IMR-90 (cell line): ENCODE results near the gene NXF2B. TPM values are rescaled to one million over a fixed set of nuclear protein-coding genes. Genes with fewer than 3 reads are reported as not detected.

Experiments
- ATAC-seq: fragments of 200-7000 bp; cut with Tn5 transposase; 2 replicates; pipeline ENCODE4 v1.9.1; 2020; ENCODE audit warnings: low read depth, mild to moderate bottlenecking, moderate library complexity
- BruUV-seq: library from RNA; stranded (reverse); fragments of 400-500 nt; replicated peaks from 2 replicates; lab custom pipeline; 2021; lab: Mats Ljungman, UMichigan
- CTCF ChIA-PET: fragments of 300-600 bp; formaldehyde crosslinking; extraction: SDS; loops from one replicate; lab custom pipeline; 2021; ENCODE audit warnings: antibody characterized with exemption; lab: Yijun Ruan, JAX
- POLR2A ChIA-PET: fragments of 300-600 bp; sonication (Branson Sonifier 250); formaldehyde crosslinking; loops from one replicate; lab custom pipeline; 2022; ENCODE audit warnings: antibody characterized with exemption; ENCODE audit not compliant: unreplicated experiment; lab: Charles Lee
- DNase-seq: peaks from one replicate; pipeline ENCODE4 v3.0.0; 2013
- H2AFZ ChIP-seq: replicated peaks from 2 replicates; pipeline ENCODE3; 2013; ENCODE audit warnings: low read length, mild to moderate bottlenecking; ENCODE audit not compliant: poor library complexity
- H2AK5ac ChIP-seq: 2 replicates; pipeline ENCODE4 v1.6.1; 2013; ENCODE audit warnings: low read depth, low read length, inconsistent platforms
- H2AK9ac ChIP-seq: replicated peaks from 2 replicates; pipeline ENCODE3; 2013; ENCODE audit warnings: mild to moderate bottlenecking, low read depth, low read length, moderate library complexity; ENCODE audit not compliant: poor library complexity
- H2BK120ac ChIP-seq: 2 replicates; pipeline ENCODE4 v1.6.1; 2013; ENCODE audit warnings: low read depth, low read length, inconsistent platforms
- H2BK15ac ChIP-seq: 3 replicates; pipeline ENCODE4 v1.6.1; 2013; ENCODE audit warnings: low read depth, low read length, inconsistent platforms
- H2BK20ac ChIP-seq: 2 replicates; pipeline ENCODE4 v1.6.1; 2013; ENCODE audit warnings: low read depth, mild to moderate bottlenecking, inconsistent platforms, low read length, moderate library complexity
- H2BK5ac ChIP-seq: 2 replicates; pipeline ENCODE4 v1.6.1; 2013; ENCODE audit warnings: mild to moderate bottlenecking, low read depth, low read length, inconsistent platforms; ENCODE audit not compliant: poor library complexity, severe bottlenecking
- H3K14ac ChIP-seq: replicated peaks from 2 replicates; pipeline ENCODE4 v1.6.1; 2013; ENCODE audit warnings: low read depth, low read length, inconsistent platforms
- H3K18ac ChIP-seq: 2 replicates; pipeline ENCODE4 v1.6.1; 2013; ENCODE audit warnings: low read depth, low read length, control low read depth
- H3K23ac ChIP-seq: 2 replicates; pipeline ENCODE4 v1.6.1; 2013; ENCODE audit warnings: low read depth, low read length, inconsistent platforms
- H3K27ac ChIP-seq: 2 replicates; pipeline ENCODE4 v1.5.1; 2013; ENCODE audit warnings: mild to moderate bottlenecking, control low read depth, low read length; ENCODE audit not compliant: insufficient read depth
- H3K27me3 ChIP-seq: 2 replicates; pipeline ENCODE4 v1.6.1; 2013; ENCODE audit warnings: low read length; ENCODE audit not compliant: control insufficient read depth, insufficient read depth
- H3K36me3 ChIP-seq: 2 replicates; pipeline ENCODE4 v1.6.1; 2013; ENCODE audit warnings: low read length, mixed read lengths; ENCODE audit not compliant: control insufficient read depth, insufficient read depth
- H3K4ac ChIP-seq: 2 replicates; pipeline ENCODE4 v1.6.1; 2013; ENCODE audit warnings: low read depth, low read length, inconsistent platforms
- H3K4me1 ChIP-seq: 2 replicates; pipeline ENCODE4 v1.6.1; 2013; ENCODE audit warnings: low read length, mixed read lengths; ENCODE audit not compliant: control insufficient read depth, insufficient read depth
- H3K4me2 ChIP-seq: 2 replicates; pipeline ENCODE4 v1.6.1; 2013; ENCODE audit warnings: low read depth, mild to moderate bottlenecking, control low read depth, low read length, moderate library complexity
- H3K4me3 ChIP-seq: 2 replicates; pipeline ENCODE4 v1.5.1; 2013; ENCODE audit warnings: low read depth, mild to moderate bottlenecking, control low read depth, low read length, moderate library complexity; ENCODE audit not compliant: insufficient read depth
- H3K56ac ChIP-seq: 2 replicates; pipeline ENCODE4 v1.6.1; 2013; ENCODE audit warnings: low read length, inconsistent platforms; ENCODE audit not compliant: insufficient read depth; ENCODE audit errors: extremely low read depth
- H3K79me1 ChIP-seq, 2 experiments: 2 replicates each; pipeline ENCODE4 v1.6.1; 2013; ENCODE audit warnings: low read length in 2 of 2, inconsistent platforms in 1 of 2, low read depth in 1 of 2
- H3K9ac ChIP-seq: 2 replicates; pipeline ENCODE4 v1.6.1; 2013; ENCODE audit warnings: low read depth, low read length, control low read depth
- H3K9me1 ChIP-seq: 2 replicates; pipeline ENCODE4 v1.6.1; 2013; ENCODE audit warnings: low read length, inconsistent platforms; ENCODE audit not compliant: insufficient read depth
- H3K9me3 ChIP-seq: 2 replicates; pipeline ENCODE4 v1.6.1; 2013; ENCODE audit warnings: low read length; ENCODE audit not compliant: control insufficient read depth, insufficient read depth
- H4K20me1 ChIP-seq: 2 replicates; pipeline ENCODE4 v1.6.1; 2013; ENCODE audit warnings: low read length, inconsistent platforms; ENCODE audit not compliant: insufficient read depth
- H4K5ac ChIP-seq: 2 replicates; pipeline ENCODE4 v1.6.1; 2013; ENCODE audit warnings: mild to moderate bottlenecking, low read depth, low read length, control low read depth
- H4K8ac ChIP-seq, 2 experiments: 2 replicates each; pipeline ENCODE4 v1.6.1; 2013; ENCODE audit warnings: low read depth in 2 of 2, low read length in 2 of 2, control low read depth in 1 of 2, inconsistent platforms in 1 of 2
- H4K91ac ChIP-seq: 2 replicates; pipeline ENCODE4 v1.6.1; 2013; ENCODE audit warnings: low read depth, low read length, inconsistent platforms; ENCODE audit not compliant: insufficient read depth
- BHLHE40 ChIP-seq: fragments of 150-350 bp; IDR thresholded peaks from 2 replicates; pipeline ENCODE4 v1.6.1; 2016; ENCODE audit warnings: mild to moderate bottlenecking, low read depth, low read length
- CEBPB ChIP-seq: IDR thresholded peaks from 2 replicates; pipeline ENCODE4 v1.6.1; 2012; ENCODE audit warnings: low read depth, low read length, improper control_type of control experiment
- CHD1 ChIP-seq: IDR thresholded peaks from 2 replicates; pipeline ENCODE4 v1.6.1; 2012; ENCODE audit warnings: low read depth, low read length, improper control_type of control experiment
- FOS ChIP-seq: fragments of 150-350 bp; IDR thresholded peaks from 2 replicates; pipeline ENCODE4 v1.6.1; 2016; ENCODE audit warnings: low read depth, low read length
- MAZ ChIP-seq: IDR thresholded peaks from 2 replicates; pipeline ENCODE4 v1.6.1; 2012; ENCODE audit warnings: low read depth, mild to moderate bottlenecking, low read length, improper control_type of control experiment, moderate library complexity, borderline replicate concordance
- MXI1 ChIP-seq: IDR thresholded peaks from 2 replicates; pipeline ENCODE4 v1.6.1; 2012; ENCODE audit warnings: low read depth, mild to moderate bottlenecking, low read length, moderate library complexity, borderline replicate concordance
- NFE2L2 ChIP-seq: fragments of 150-350 bp; IDR thresholded peaks from 2 replicates; pipeline ENCODE4 v1.6.1; 2016; ENCODE audit warnings: low read depth, mild to moderate bottlenecking, low read length
- POLR2A ChIP-seq: IDR thresholded peaks from 2 replicates; pipeline ENCODE4 v1.6.1; 2012; ENCODE audit warnings: mild to moderate bottlenecking, low read depth, low read length
- RAD21 ChIP-seq: IDR thresholded peaks from 2 replicates; pipeline ENCODE4 v1.6.1; 2012; ENCODE audit warnings: low read length, improper control_type of control experiment
- RCOR1 ChIP-seq: IDR thresholded peaks from 2 replicates; pipeline ENCODE4 v1.6.1; 2012; ENCODE audit warnings: mild to moderate bottlenecking, low read length, improper control_type of control experiment; ENCODE audit not compliant: insufficient replicate concordance
- RFX5 ChIP-seq: IDR thresholded peaks from 2 replicates; pipeline ENCODE4 v1.8.0; 2012; ENCODE audit warnings: low read depth, mild to moderate bottlenecking, low read length, moderate library complexity
- WGBS, 2 experiments: methylation state at CpG; one replicate each; pipeline versions ENCODE4 v1.1.5 to v1.1.7; 2013; ENCODE audit warnings: missing lambda C conversion rate in 2 of 2; ENCODE audit not compliant: insufficient read length in 1 of 2; ENCODE audit errors: extremely low coverage in 2 of 2; 5-methylcytosine and 5-hydroxymethylcytosine counted together
- dilution Hi-C: fragments of 300-500 bp; cut with HindIII; formaldehyde crosslinking; loops from one replicate; pipeline ENCODE4 v1.14.3; 2018; ENCODE audit warnings: low sequenced_read_pairs; ENCODE audit not compliant: unreplicated experiment
- in situ Hi-C: fragments of 300-500 bp; cut with MboI; formaldehyde crosslinking; loops from 3 replicates; pipeline ENCODE4 v1.14.3; 2019; ENCODE audit warnings: low sequenced_read_pairs, inconsistent platforms, mixed read lengths
- intact Hi-C: fragments of 100-400 bp; cut with micrococcal nuclease; formaldehyde crosslinking; loops from 2 replicates; pipeline ENCODE4 v1.10.0; 2022
- polyA plus RNA-seq, 3 experiments: library from polyadenylated mRNA; depleted of rRNA; stranded (reverse); fragments of >200 nt; gene quantifications; 2 replicates each; pipeline ENCODE4 v1.2.3, GENCODE V29; 2012; ENCODE audit warnings: low replicate concordance in 1 of 3
- total RNA-seq: library from RNA; depleted of rRNA; stranded (reverse); fragments of >200 nt; gene quantifications from 2 replicates; pipeline ENCODE4 v1.2.3, GENCODE V29; 2012
- TF ChIP-seq, protein P1 (sequence below): fragments of 150-350 bp; IDR thresholded peaks from 2 replicates; pipeline ENCODE4 v1.6.1; 2017; ENCODE audit warnings: mild to moderate bottlenecking, antibody characterized with exemption, low read length, low read depth
- TF ChIP-seq, protein P2 (sequence below): conservative IDR thresholded peaks from 2 replicates; pipeline ENCODE4 v1.5.1; 2012; ENCODE audit warnings: mild to moderate bottlenecking, low read depth, low read length, improper control_type of control experiment
- TF ChIP-seq, protein P3 (sequence below): fragments of 150-350 bp; IDR thresholded peaks from 2 replicates; pipeline ENCODE4 v1.6.1; 2016; ENCODE audit warnings: low read depth, mild to moderate bottlenecking, low read length, moderate library complexity, borderline replicate concordance

Gene NXF2B
- total and polyA plus RNA-seq, 2 of the 4 experiments (the other 2 are of a cell fraction): not detected

DNA sequence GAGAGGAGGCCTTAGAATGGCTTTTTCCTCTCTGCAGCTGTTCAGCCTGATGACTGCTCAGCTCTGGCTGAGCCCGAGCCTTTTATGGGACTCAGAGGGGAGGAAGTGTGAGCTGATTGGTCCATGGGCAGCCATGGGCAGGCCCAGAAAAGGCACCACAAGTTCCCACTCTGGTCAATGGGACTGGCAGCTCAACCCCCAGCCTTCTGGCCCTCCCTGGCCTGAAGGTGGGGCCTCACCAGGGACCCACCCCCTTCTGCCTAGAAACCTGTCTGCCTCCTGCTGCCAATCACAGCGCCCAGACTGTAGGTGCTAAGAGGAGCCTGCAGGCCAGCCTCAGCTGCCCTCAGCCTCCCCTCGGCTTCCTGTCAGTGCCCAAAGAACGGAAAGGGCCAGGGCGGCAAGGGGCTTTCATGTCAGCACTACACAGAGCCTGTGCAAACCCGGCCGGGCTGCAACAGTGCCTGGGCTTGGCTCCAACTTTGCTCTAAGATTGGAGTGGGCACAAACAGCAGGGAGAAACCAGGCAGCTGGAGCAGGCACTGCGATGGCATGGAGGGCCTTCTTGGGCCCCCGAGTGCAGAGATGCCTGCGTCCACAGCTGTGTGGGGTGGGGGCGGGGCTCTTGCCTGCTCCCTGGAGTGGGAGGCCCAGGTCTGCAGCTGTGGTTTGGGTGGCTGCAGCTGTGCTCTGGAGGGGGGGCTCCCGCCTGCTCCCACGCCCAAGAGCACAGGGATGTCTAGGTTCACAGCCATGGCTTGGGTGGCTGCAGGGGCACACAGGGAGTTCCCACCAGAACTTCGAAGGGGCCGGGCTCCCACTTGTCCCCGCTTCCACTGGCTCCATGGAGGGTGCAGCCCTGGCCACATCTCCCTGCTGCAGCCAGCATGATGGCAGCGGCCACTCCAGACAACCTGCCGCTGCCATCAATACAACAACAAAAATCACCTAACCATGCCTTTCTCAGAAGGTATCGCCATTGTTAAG lies 100.2 kb downstream of the NXF2B start:
- no peak overlapping the region for H2BK5ac ChIP-seq
- H3K9ac ChIP-seq: no peak overlapping the region
- no peak overlapping the region for H2AFZ ChIP-seq
- H4K8ac ChIP-seq: no peak overlapping the region
- peaks cover 2% of the 10 kb centered on the region; the same call in 1 of the 2 replicates for H3K27me3 ChIP-seq
- ChIA-PET CTCF (no interaction called here), POLR2A (no interaction called here)
- intact Hi-C loops (no loop called here), in situ Hi-C loops (no loop called here), dilution Hi-C loops (no loop called here)
- H3K9me1 ChIP-seq: no peaks in the 10 kb centered on the region
- no TSS peak for BruUV-seq
- H4K5ac ChIP-seq: no peak overlapping the region
- H3K4me1 ChIP-seq: no peaks in the 10 kb centered on the region
- no peak overlapping the region for H3K18ac ChIP-seq
- ATAC-seq (no peak), DNase-seq (no peak)
- H3K9me3 ChIP-seq: no peaks in the 10 kb centered on the region
- H3K14ac ChIP-seq: no peak overlapping the region
- no peak overlapping the region for H3K27ac ChIP-seq
- no peak overlapping the region for H2AK5ac ChIP-seq
- H3K79me1 ChIP-seq: no peaks in the 10 kb centered on the region
- no peak overlapping the region for H2BK120ac ChIP-seq
- 42% methylated on average over 6 of the region's 19 CpGs; no CpG with 5 or more reads in 1 of the 2 experiments for WGBS, 2 experiments
- no peak overlapping the region for H3K4me3 ChIP-seq
- H3K4me2 ChIP-seq: no peak overlapping the region
- no peak overlapping the region for H3K56ac ChIP-seq
- no peak overlapping the region for H2BK15ac ChIP-seq
- no peaks in the 10 kb centered on the region for H3K36me3 ChIP-seq
- H3K4ac ChIP-seq: no peak overlapping the region
- no peak overlapping the region for H2AK9ac ChIP-seq
- H3K23ac ChIP-seq: no peak overlapping the region
- H4K91ac ChIP-seq: no peak overlapping the region
- no peaks in the 10 kb centered on the region for H4K20me1 ChIP-seq
- no peak overlapping the region for H2BK20ac ChIP-seq
- TF ChIP-seq MAZ: no peak
- TF ChIP-seq, protein P1, sequence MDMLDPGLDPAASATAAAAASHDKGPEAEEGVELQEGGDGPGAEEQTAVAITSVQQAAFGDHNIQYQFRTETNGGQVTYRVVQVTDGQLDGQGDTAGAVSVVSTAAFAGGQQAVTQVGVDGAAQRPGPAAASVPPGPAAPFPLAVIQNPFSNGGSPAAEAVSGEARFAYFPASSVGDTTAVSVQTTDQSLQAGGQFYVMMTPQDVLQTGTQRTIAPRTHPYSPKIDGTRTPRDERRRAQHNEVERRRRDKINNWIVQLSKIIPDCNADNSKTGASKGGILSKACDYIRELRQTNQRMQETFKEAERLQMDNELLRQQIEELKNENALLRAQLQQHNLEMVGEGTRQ: no peak
- TF ChIP-seq MXI1: no peak
- TF ChIP-seq, protein P2, sequence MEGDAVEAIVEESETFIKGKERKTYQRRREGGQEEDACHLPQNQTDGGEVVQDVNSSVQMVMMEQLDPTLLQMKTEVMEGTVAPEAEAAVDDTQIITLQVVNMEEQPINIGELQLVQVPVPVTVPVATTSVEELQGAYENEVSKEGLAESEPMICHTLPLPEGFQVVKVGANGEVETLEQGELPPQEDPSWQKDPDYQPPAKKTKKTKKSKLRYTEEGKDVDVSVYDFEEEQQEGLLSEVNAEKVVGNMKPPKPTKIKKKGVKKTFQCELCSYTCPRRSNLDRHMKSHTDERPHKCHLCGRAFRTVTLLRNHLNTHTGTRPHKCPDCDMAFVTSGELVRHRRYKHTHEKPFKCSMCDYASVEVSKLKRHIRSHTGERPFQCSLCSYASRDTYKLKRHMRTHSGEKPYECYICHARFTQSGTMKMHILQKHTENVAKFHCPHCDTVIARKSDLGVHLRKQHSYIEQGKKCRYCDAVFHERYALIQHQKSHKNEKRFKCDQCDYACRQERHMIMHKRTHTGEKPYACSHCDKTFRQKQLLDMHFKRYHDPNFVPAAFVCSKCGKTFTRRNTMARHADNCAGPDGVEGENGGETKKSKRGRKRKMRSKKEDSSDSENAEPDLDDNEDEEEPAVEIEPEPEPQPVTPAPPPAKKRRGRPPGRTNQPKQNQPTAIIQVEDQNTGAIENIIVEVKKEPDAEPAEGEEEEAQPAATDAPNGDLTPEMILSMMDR: no peak
- TF ChIP-seq FOS: no peak
- no peak for TF ChIP-seq RFX5
- TF ChIP-seq, protein P3, sequence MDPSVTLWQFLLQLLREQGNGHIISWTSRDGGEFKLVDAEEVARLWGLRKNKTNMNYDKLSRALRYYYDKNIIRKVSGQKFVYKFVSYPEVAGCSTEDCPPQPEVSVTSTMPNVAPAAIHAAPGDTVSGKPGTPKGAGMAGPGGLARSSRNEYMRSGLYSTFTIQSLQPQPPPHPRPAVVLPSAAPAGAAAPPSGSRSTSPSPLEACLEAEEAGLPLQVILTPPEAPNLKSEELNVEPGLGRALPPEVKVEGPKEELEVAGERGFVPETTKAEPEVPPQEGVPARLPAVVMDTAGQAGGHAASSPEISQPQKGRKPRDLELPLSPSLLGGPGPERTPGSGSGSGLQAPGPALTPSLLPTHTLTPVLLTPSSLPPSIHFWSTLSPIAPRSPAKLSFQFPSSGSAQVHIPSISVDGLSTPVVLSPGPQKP: no peak
- no peak for TF ChIP-seq BHLHE40
- TF ChIP-seq RCOR1: no peak
- TF ChIP-seq RAD21: no peak
- TF ChIP-seq NFE2L2: no peak
- no peak for TF ChIP-seq CHD1
- TF ChIP-seq CEBPB: no peak
- no peak for TF ChIP-seq POLR2A
